ENCODE data around the gene TM7SF2.
"Not testable (repeated sequence)": the region's sequence is repeated elsewhere in the genome, so short reads cannot be mapped to it uniquely, and the experiment has no call there.

Gene TM7SF2

DNA sequence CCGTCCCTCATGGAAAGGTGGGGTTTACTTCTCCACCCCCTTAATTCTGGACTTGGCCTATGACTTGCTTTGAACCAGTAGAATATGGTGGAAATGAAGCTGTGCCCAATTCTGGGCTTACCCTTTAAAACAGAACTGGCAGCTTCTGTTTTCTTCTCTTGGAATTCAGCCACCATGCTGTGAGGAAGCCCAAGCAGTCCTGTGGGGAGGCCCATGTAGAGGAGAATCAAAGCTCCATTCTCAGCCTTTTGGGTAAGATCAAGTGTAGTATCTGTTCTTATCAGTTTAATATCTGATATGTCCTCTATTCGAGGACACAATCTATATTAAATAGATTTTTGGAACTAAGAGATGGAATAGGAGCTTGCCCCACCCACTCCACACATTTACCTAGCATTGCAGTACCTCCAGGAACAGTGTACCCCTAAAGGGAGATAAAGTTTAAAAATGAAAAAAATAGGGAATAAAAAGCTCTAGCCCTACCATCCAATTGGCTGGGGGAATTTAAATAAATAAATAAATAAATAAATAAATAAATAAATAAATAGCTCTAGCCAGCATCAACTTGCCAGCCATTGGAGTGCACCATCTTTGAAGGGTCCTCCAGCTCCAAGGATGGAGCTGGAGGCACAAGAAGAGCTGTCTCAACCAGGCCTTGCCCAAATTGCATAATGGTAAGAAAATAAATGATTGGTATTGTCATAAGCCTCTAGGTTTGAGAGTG is 35.8 kb downstream of the TM7SF2 start:
- Histone ChIP-seq H3F3A (ENCODE audit: control insufficient read depth, insufficient read depth) (peaks cover 22% of the 10 kb centered on the region), H3K4me1 (ENCODE audit: control insufficient read depth, low read length) (peaks cover 70% of the 10 kb centered on the region), H3K79me2 (ENCODE audit: control insufficient read depth, low read length) (no peaks in the 10 kb centered on the region), H3K36me3 (ENCODE audit: control insufficient read depth, low read length) (no peaks in the 10 kb centered on the region), H3K4me3 (ENCODE audit: low read length) (peak overlapping the region; percentile 63; the same call in 1 of the 2 replicates), H3K27me3 (ENCODE audit: control insufficient read depth, low read length) (no peaks in the 10 kb centered on the region), H4K20me1 (ENCODE audit: control insufficient read depth, insufficient read depth, low read depth, low read length) (no peaks in the 10 kb centered on the region), H3K9me2 (replicated peaks; ENCODE audit: control insufficient read depth, low read length) (no peaks in the 10 kb centered on the region), H3K27ac (ENCODE audit: low read depth, low read length) (peak overlapping the region; percentile 58; the same call in 1 of the 2 replicates), H3K9me3 (ENCODE audit: control insufficient read depth, insufficient read depth, low read length) (peaks cover 9% of the 10 kb centered on the region; the same call in 1 of the 2 replicates), H3K4me2 (ENCODE audit: low read length) (no peak overlapping the region)
- no peak for TF ChIP-seq EZH2phosphoT487 (IDR thresholded peaks at IDR 0.05; ENCODE audit: borderline replicate concordance, low read length)
- TF ChIP-seq, protein P1, sequence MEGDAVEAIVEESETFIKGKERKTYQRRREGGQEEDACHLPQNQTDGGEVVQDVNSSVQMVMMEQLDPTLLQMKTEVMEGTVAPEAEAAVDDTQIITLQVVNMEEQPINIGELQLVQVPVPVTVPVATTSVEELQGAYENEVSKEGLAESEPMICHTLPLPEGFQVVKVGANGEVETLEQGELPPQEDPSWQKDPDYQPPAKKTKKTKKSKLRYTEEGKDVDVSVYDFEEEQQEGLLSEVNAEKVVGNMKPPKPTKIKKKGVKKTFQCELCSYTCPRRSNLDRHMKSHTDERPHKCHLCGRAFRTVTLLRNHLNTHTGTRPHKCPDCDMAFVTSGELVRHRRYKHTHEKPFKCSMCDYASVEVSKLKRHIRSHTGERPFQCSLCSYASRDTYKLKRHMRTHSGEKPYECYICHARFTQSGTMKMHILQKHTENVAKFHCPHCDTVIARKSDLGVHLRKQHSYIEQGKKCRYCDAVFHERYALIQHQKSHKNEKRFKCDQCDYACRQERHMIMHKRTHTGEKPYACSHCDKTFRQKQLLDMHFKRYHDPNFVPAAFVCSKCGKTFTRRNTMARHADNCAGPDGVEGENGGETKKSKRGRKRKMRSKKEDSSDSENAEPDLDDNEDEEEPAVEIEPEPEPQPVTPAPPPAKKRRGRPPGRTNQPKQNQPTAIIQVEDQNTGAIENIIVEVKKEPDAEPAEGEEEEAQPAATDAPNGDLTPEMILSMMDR (IDR thresholded peaks at IDR 0.05; ENCODE audit: low read depth, low read length, poor library complexity, severe bottlenecking): no peak

DNA sequence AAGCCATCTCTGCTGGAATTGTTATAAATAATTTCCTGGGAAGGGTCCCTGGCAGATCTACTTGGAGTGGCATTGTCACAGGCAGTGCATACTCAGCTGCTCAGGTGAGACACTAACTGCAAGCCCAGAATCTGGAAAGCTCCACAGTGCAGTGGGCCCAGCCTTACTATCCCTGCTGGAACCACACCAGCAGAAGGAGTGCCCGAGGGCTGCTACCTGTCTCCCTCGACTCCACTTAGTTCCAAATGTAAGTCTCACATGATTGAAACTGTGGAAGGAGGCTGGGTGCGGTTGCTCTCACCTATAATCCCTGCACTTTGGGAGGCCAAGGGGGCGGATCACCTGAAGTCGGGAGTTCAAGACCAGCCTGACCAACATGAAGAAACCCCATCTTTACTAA is 37.0 kb downstream of the TM7SF2 start:
- Histone ChIP-seq H3K9me3 (ENCODE audit: control insufficient read depth, insufficient read depth, low read length) (peaks cover 9% of the 10 kb centered on the region; the same call in 1 of the 2 replicates), H3K4me3 (ENCODE audit: low read length) (no peak overlapping the region), H3K36me3 (ENCODE audit: control insufficient read depth, low read length) (no peaks in the 10 kb centered on the region), H3F3A (ENCODE audit: control insufficient read depth, insufficient read depth) (peaks cover 25% of the 10 kb centered on the region), H3K4me1 (ENCODE audit: control insufficient read depth, low read length) (peaks cover 74% of the 10 kb centered on the region), H3K4me2 (ENCODE audit: low read length) (no peak overlapping the region), H3K27ac (ENCODE audit: low read depth, low read length) (no peak overlapping the region), H4K20me1 (ENCODE audit: control insufficient read depth, insufficient read depth, low read depth, low read length) (no peaks in the 10 kb centered on the region), H3K9me2 (replicated peaks; ENCODE audit: control insufficient read depth, low read length) (no peaks in the 10 kb centered on the region), H3K79me2 (ENCODE audit: control insufficient read depth, low read length) (no peaks in the 10 kb centered on the region), H3K27me3 (ENCODE audit: control insufficient read depth, low read length) (no peaks in the 10 kb centered on the region)
- TF ChIP-seq EZH2phosphoT487 (IDR thresholded peaks at IDR 0.05; ENCODE audit: borderline replicate concordance, low read length): no peak
- TF ChIP-seq, protein P1 (IDR thresholded peaks at IDR 0.05; ENCODE audit: low read depth, low read length, poor library complexity, severe bottlenecking): no peak

- not testable (repeated sequence) for H3K4me2 ChIP-seq (ENCODE audit: low read length)
Observed at GRCh38 chr11:65150131-65150508, 38.4 kb downstream of the TM7SF2 start.

DNA sequence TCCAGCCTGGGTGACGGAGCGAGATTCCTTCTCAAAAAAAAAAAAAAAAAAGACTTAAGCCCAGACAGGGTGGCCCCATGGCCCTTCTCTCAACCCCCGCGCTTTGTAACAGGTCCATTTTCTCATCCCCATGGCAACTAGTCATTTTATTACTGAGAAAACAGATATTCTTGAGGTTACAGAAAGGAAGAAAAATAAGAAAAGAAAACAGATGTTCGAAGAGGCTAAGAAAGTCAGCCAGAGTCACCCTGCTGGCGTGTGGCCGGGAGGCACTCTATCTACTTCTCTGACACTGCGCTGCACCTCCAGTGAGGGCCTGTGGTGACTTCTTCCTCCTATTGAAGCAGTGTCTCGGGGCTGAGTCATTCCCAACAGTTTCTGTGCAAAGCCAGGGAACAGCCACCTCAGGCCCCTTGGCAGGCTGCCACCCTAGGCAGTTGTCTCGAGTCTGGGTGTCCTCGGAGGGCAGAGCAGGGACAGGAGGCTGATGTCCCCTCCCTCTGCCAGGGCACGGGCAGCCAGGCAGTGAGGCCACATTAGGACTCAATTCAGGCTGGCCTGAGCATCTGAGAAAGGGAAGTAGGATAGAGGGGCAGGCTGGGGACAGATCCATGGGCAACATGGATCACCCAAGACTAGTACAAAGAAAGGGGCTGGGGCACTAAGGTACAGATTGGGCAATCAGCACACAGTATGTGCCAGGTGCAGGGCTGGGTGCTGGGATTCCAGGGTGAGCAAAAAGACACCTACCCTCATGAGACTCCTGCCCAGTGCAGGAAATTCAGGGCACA is 39.0 kb downstream of the TM7SF2 start:
- peak overlapping the region; percentile 3; the same call in 1 of the 2 replicates for H3K4me3 ChIP-seq (ENCODE audit: low read length)
- H3K9me3 ChIP-seq (ENCODE audit: control insufficient read depth, insufficient read depth, low read length): peaks cover 9% of the 10 kb centered on the region; the same call in 1 of the 2 replicates
- no peak overlapping the region; the same call in 1 of the 2 replicates for H3K27ac ChIP-seq (ENCODE audit: low read depth, low read length)
- no peaks in the 10 kb centered on the region for H4K20me1 ChIP-seq (ENCODE audit: control insufficient read depth, insufficient read depth, low read depth, low read length)
- H3K36me3 ChIP-seq (ENCODE audit: control insufficient read depth, low read length): no peaks in the 10 kb centered on the region
- H3K9me2 ChIP-seq (replicated peaks; ENCODE audit: control insufficient read depth, low read length): no peaks in the 10 kb centered on the region
- TF ChIP-seq, protein P1 (IDR thresholded peaks at IDR 0.05; ENCODE audit: low read depth, low read length, poor library complexity, severe bottlenecking): no peak
- TF ChIP-seq EZH2phosphoT487 (IDR thresholded peaks at IDR 0.05; ENCODE audit: borderline replicate concordance, low read length): no peak
- H3F3A ChIP-seq (ENCODE audit: control insufficient read depth, insufficient read depth): peaks cover 25% of the 10 kb centered on the region
- H3K79me2 ChIP-seq (ENCODE audit: control insufficient read depth, low read length): no peaks in the 10 kb centered on the region
- peaks cover 57% of the 10 kb centered on the region for H3K4me1 ChIP-seq (ENCODE audit: control insufficient read depth, low read length)
- H3K4me2 ChIP-seq (ENCODE audit: low read length): peak overlapping the region; percentile 60
- H3K27me3 ChIP-seq (ENCODE audit: control insufficient read depth, low read length): no peaks in the 10 kb centered on the region

More at GRCh38 chr11:65150131-65150508, 38.4 kb downstream of the TM7SF2 start:
- not testable (repeated sequence) for H4K20me1 ChIP-seq (ENCODE audit: control insufficient read depth, insufficient read depth, low read depth, low read length); H3K9me3 ChIP-seq (ENCODE audit: control insufficient read depth, insufficient read depth, low read length); H3K4me3 ChIP-seq (ENCODE audit: low read length); H3K27ac ChIP-seq (ENCODE audit: low read depth, low read length); H3K36me3 ChIP-seq (ENCODE audit: control insufficient read depth, low read length); H3K79me2 ChIP-seq (ENCODE audit: control insufficient read depth, low read length); H3K27me3 ChIP-seq (ENCODE audit: control insufficient read depth, low read length); H3K9me2 ChIP-seq (replicated peaks; ENCODE audit: control insufficient read depth, low read length)
- peaks cover 26% of the 10 kb centered on the region for H3F3A ChIP-seq (ENCODE audit: control insufficient read depth, insufficient read depth)
- H3K4me1 ChIP-seq (ENCODE audit: control insufficient read depth, low read length): peaks cover 62% of the 10 kb centered on the region

All from DOHH2 (cell line).